Suprapubic skin (tissue), 3 donors: ENCODE data around the gene COL11A1.

Experiments used
- CTCF ChIP-seq, 2 donors: fragments of 200-600 bp in 1 of 2; fragments of 450-650 bp in 1 of 2; sonication (generic) in 1 of 2; IDR thresholded peaks; one replicate each; pipeline ENCODE4 v1.5.1; 2016 to 2019; ENCODE audit warnings: antibody characterized with exemption in 2 of 2, mild to moderate bottlenecking in 1 of 2, moderate library complexity in 1 of 2
- EP300 ChIP-seq: sonication (generic); formaldehyde crosslinking; IDR thresholded peaks from one replicate; pipeline ENCODE4 v1.6.1; 2017; ENCODE audit warnings: antibody characterized with exemption

GRCh38 chr1:102872526-102872925, 235.8 kb downstream of the COL11A1 start:
- TF ChIP-seq CTCF (IDR thresholded peaks at IDR 0.05) (no peak), EP300 (no peak)
